Iris pigment epithelial cell (primary cell): ENCODE data around the gene BCAM.

ENCODE experiments used
- DNase-seq: peaks from one replicate; pipeline ENCODE4 v3.0.0-alpha.2; 2011; ENCODE audit warnings: low read depth

BCAM gene

DNA sequence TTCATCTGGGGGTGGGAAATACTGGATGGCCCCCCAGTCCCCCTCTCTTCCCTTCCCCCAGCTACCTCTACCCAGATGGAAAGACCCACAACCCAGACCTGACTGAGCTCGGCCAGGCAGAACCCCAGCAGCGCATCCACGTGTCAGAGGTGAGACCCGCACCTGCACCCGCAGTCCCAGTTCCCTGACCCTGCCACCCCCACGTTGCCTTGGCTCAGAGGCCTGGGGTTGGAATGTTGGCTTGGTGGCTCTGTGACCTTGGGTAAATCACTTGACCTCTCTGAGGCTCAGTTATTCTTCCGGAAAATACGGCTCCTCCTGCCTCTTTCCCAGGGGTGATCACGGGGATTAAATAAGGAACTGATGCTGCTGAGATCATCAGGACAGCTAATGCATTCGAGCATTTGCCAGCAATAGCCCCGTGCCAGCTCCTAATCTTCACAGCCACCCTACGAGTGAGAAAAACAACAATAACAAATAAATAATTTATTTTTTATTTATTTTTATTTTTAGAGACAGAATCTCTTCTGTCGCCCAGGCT is 18.9 kb upstream of the BCAM start:
- DNase-seq: no peak

GRCh38 chr19:44792281-44792680 is 16.6 kb upstream of the BCAM start:
- DNase-seq: no peak

GRCh38 chr19:44794610-44795009 is 14.3 kb upstream of the BCAM start:
- no peak for DNase-seq

- DNase-seq: no peak
These were observed 13.4 kb upstream of the BCAM start for GRCh38 chr19:44795398-44795987.

GRCh38 chr19:44796701-44797115 is 12.2 kb upstream of the BCAM start:
- DNase-seq: peak; percentile 40

DNA sequence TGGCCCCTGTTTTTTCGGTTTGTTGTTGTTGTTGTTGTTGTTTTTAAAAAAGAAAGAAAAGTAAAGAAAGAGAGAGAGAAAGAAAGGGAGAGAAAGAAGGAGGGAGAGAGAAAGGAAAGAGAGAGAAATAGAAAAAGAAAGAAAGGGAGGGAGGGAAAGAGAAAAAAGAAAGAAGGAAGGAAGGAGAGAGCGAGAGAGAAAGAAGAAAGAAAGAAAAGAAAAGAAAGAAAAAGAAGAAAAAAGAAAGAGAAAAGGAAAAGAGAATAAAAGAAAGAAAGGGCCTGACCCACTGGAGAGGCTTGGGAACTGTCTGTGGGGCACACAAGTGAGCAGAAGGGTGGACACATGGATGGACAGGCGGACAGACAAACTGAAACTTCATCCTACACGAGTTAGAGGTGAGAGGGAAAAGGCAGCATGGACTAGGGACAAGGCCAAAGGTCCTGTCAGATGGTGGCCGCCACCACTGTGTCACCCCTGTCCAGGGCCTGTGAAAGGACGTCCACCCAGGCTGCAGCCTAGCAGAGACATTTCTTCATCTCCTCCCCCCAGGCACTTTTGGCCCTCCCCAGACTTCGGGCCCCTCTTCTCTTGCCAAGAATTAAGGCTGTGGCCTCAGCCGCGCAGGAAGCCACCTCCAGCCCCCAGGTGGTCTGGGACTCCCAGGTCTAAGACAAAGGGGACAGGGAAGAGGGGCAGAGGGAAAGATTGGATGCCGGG is 9.1 kb upstream of the BCAM start:
- no peak for DNase-seq

DNA sequence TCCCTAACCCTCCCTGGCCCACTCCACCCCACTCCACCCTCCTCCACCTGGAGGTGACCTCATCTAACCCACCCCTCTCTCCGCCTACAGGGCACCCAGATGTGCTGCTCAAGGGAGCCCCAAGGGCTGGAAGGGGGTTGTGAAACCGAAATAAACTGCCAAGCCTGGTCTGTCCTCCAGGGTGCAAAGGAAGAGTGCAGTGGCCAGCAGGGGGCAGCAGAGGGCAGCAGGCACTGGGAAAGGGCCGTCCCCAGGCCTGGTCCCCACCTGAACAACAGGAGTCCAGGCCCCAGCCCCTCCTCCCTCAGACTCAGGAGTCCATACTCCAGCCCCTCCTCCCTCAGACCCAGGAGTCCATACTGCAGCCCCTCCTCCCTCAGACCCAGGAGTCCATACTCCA is 8.4 kb upstream of the BCAM start:
- DNase-seq: peak; percentile 60

DNA sequence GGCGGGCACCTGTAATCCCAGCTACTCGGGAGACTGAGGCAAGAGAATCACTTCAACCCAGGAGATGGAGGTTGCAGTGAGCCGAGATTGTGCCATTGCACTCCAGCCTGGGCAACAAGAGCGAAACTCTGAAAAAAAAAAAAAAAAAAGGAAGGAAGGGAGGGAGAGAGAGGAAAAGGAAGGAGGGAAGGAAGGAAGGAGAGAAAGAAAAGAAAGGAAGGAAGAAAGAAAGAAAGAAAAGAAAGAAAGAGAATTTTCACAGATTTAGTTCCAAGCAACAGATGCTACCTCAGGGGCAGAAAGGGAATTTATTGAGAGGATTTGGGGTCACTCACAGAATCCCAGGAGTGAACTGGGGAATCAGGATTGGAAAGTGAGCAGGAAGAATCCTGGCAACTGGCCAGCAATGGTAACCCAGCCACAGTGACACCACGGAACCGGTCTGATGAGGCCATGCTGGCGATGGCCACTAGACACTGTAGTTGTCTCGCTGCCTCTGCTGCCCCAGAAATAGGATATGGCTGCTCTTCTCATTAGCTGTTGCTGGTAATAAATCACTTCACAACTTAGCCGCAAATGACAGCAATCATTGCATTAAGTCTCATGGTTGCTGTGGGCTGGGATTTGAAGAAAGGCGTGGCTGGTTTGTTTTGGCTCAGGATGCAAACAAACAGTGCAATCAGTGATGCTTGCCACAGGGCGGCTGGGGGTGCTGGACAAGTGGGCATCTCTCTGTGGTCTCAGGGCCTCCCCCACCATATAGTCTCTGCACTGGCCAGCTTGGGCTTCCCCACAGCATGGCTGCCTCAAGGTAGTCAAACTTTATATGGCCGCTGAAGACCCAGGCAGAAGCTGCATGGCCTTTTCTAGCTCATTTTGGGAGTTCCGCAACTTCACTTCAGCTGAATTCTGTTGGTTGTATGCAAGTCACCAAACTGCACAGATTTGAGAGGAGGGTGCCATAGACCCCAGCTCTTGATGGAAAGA is 5.2 kb upstream of the BCAM start:
- no peak for DNase-seq

DNA sequence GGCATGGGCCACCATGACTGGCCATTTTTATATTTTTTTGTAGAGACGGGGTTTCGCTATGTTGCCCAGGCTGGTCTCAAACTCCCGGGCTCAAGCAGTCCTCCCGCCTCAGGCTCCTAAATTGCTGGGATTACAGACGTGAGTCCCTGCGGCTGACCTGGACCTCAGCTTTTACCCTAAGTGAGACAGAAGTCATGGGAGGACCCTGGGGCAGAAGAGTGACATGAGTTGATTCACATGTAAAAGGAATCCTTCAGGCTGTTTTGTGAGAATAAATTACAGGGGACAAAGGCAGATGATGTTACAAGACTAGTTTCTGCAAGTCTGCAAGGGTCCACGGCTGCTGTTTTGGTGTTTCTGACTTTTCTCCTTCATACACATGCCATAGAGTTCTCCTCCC is 2.6 kb upstream of the BCAM start:
- no peak for DNase-seq

DNA sequence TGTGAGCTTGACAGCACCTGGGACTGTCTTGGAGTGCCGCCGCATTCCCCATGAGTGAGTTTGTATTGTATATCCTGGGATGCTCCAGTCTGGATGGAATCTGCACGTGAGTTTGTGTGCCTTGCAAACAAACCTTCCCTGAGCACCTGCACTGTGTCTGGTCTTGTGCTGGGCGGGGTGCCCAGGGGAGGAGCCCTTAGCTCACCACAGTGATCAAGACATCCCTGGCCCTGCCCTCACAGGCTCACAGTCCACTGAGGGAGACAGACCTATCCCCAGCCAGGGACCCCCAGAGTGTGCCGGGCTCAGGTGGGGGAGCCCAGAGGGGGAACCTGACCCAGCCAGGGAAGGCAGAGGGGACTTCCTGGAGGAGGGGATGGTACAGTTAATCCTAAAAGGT is 1.7 kb upstream of the BCAM start:
- no peak for DNase-seq

DNA sequence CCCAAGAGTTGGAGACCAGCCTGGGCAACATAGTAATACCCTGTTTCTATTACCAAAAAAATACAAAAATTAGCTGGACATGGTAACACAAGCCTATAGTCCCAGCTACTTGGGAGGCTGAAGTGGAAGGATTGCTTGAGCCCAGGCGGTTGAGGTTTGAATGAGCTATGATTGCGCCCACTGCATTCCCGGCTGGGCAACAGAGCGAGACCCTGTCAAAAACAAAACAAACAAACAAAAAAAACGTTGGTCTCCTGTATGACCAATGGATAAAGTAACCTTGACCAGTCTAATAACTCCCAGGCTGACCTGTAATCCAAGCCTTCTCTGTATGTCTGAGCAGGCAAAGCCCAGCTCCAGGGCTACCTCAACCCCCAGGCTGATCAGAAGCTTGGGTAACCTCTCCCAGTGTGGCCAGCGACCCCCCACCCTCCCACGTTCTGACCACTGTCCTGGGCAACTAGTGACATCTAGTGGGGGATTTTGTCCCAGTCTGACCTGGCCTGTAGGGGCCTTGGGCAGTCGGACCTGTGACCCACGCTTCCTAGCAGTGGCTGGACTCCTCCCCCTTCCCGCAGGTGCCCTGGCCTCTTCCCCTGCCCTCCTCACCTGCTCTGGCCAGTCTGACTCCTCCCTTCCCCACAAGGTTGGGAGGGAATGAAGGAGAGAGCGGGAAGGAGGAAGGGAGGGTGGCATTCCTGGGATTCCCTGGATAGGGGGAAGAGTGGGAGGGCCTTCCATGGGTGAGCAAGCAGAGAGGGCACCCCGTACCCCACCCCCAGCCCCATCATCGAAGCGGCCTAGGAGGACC is 1.0 kb upstream of the BCAM start:
- no peak for DNase-seq

- DNase-seq: no peak
These were observed 802 bp downstream of the BCAM start for GRCh38 chr19:44809577-44810233.

GRCh38 chr19:44810234-44811121 is 1.6 kb downstream of the BCAM start:
- no peak for DNase-seq

- no peak for DNase-seq
These were observed 2.2 kb downstream of the BCAM start for GRCh38 chr19:44811122-44811419.

GRCh38 chr19:44812142-44812718 is 3.3 kb downstream of the BCAM start:
- DNase-seq: no peak

- DNase-seq: no peak
These were observed 4.4 kb downstream of the BCAM start for GRCh38 chr19:44813070-44813840.

DNA sequence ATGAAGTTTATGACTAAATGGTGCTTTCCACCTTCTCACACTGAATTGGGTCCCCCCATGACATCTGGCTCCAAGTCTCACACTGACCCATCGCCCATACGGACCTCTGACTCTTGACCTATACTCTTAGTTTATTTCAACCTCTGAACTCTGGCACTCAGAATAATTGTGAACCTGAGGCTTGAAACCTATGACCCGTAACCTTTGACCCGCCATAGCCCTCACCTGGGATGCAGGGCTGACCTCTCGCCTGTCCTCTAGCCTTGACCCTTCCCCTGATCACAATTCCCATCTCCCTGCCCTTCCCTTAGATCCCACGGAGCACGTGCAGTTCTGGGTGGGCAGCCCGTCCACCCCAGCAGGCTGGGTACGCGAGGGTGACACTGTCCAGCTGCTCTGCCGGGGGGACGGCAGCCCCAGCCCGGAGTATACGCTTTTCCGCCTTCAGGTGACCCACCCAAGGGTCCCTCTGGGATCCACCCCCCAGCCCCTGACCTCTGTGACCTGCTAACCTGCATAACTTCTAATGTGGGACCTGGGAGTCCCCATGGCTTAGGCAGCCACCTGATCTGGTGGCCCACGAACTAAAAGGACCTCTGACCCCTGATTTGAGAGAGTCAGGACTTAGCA is 5.1 kb downstream of the BCAM start:
- DNase-seq: no peak

GRCh38 chr19:44814517-44814916 is 5.6 kb downstream of the BCAM start:
- no peak for DNase-seq

DNA sequence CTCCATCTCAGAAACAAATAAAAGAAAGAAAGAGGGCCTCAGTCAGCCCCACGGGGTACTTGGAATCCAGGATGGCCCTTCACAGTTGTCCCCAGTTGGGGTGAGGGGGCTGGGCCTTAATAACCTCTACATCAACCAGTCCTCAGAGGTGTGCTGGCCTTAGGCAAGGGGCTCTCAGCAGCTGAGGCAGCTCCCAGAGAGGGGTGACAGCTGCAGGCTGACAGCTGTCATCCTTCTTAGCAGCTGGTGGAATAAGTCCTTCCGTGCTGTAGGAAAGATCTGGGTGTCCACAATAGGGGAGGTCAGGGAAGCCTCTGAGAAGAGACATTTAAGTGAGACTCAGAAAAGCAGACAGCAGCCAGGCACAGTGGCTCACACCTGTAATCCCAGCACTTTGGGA is 7.4 kb downstream of the BCAM start:
- no peak for DNase-seq
